HepG2 (cell line): ENCODE data around the gene SRP14. TPM values are rescaled to one million over a fixed set of nuclear protein-coding genes. Genes with fewer than 3 reads are reported as not detected.

Experiments
- CAMTA2 ChIP-seq: sonication (generic); formaldehyde crosslinking; IDR thresholded peaks from 2 replicates; pipeline ENCODE4 v1.4.0; 2020; ENCODE audit warnings: mild to moderate bottlenecking, missing genetic modification reagents, borderline replicate concordance
- CREM ChIP-seq, 2 experiments: sonication (generic) in 1 of 2; formaldehyde crosslinking in 1 of 2; IDR thresholded peaks; 2 replicates each; pipeline versions ENCODE4 v1.4.0 to v1.6.1; 2016 to 2020; ENCODE audit warnings: antibody characterized with exemption in 1 of 2, mild to moderate bottlenecking in 1 of 2, missing genetic modification reagents in 1 of 2
- HIC2 ChIP-seq: sonication (generic); formaldehyde crosslinking; IDR thresholded peaks from 2 replicates; pipeline ENCODE4 v1.9.0; 2022; ENCODE audit warnings: low read depth, missing genetic modification reagents
- HNRNPLL ChIP-seq: fragments of 200-400 bp; formaldehyde crosslinking; IDR thresholded peaks from 2 replicates; pipeline ENCODE4 v1.6.1; 2017; ENCODE audit warnings: mild to moderate bottlenecking, low read depth, low read length; ENCODE audit not compliant: poor library complexity, severe bottlenecking
- KDM2A ChIP-seq: sonication (generic); formaldehyde crosslinking; IDR thresholded peaks from 2 replicates; pipeline ENCODE4 v1.4.0; 2020; ENCODE audit warnings: low read depth, missing genetic modification reagents, borderline replicate concordance
- NFIB ChIP-seq: sonication (generic); formaldehyde crosslinking; IDR thresholded peaks from 2 replicates; pipeline ENCODE4 v1.9.0; 2021; ENCODE audit warnings: missing genetic modification reagents, mild to moderate bottlenecking, borderline replicate concordance
- SALL1 ChIP-seq: sonication (generic); formaldehyde crosslinking; IDR thresholded peaks from 2 replicates; pipeline ENCODE4 v1.8.0; 2022; ENCODE audit warnings: mild to moderate bottlenecking, missing genetic modification reagents
- SIN3A ChIP-seq: IDR thresholded peaks from 2 replicates; pipeline ENCODE4 v1.6.1; 2011; ENCODE audit warnings: low read depth, mild to moderate bottlenecking, control low read depth, low read length, borderline replicate concordance
- SIX1 ChIP-seq: sonication (generic); formaldehyde crosslinking; IDR thresholded peaks from 2 replicates; pipeline ENCODE4 v1.4.0; 2020; ENCODE audit warnings: missing genetic modification reagents, borderline replicate concordance
- ZBTB10 ChIP-seq: sonication (generic); formaldehyde crosslinking; IDR thresholded peaks from 2 replicates; pipeline ENCODE4 v1.4.0; 2020; ENCODE audit warnings: missing genetic modification reagents, borderline replicate concordance
- ZFP36 ChIP-seq: fragments of 150-350 bp; IDR thresholded peaks from 2 replicates; pipeline ENCODE4 v1.6.1; 2018; ENCODE audit warnings: borderline replicate concordance, low read length, low read depth; ENCODE audit not compliant: partially characterized antibody
- ZFYVE20 ChIP-seq: sonication (generic); formaldehyde crosslinking; IDR thresholded peaks from 2 replicates; pipeline ENCODE4 v1.8.0; 2023; ENCODE audit warnings: low read depth, mild to moderate bottlenecking, moderate library complexity, missing genetic modification reagents, borderline replicate concordance
- ZKSCAN8 ChIP-seq: IDR thresholded peaks from 2 replicates; pipeline ENCODE4 v1.6.1; 2016; ENCODE audit warnings: borderline replicate concordance, missing genetic modification reagents, missing compliant biosample characterization
- ZNF562 ChIP-seq: sonication (generic); formaldehyde crosslinking; IDR thresholded peaks from 2 replicates; pipeline ENCODE4 v1.8.0; 2022; ENCODE audit warnings: missing genetic modification reagents, borderline replicate concordance
- ZSCAN31 ChIP-seq: sonication (generic); formaldehyde crosslinking; IDR thresholded peaks from 2 replicates; pipeline ENCODE4 v1.5.0; 2020; ENCODE audit warnings: low read depth, mild to moderate bottlenecking, missing genetic modification reagents
- polyA plus RNA-seq, 8 experiments: library from polyadenylated mRNA; depleted of rRNA in 3 of 8; stranded (reverse) in 7 of 8; unstranded in 1 of 8; fragments of >200 nt; fragmentation: Illumina TruSeq in 4 of 8; extraction: Trizol in 4 of 8; gene quantifications; 2 replicates each; pipeline versions ENCODE4 v1.2.1 to v1.2.3, GENCODE V29; 2011 to 2016; ENCODE audit warnings: low read depth in 4 of 8, missing spikeins in 1 of 8, mixed read lengths in 1 of 8; ENCODE audit not compliant: insufficient read depth in 1 of 8
- total RNA-seq, 5 experiments: library from RNA; depleted of rRNA; stranded (reverse); fragments of >200 nt; fragmentation: Illumina TruSeq; extraction: Trizol; gene quantifications; 2 replicates each; pipeline ENCODE4 v1.2.3, GENCODE V29; 2016; ENCODE audit warnings: low read depth in 1 of 5
- TF ChIP-seq, protein P1 (sequence below): sonication (generic); formaldehyde crosslinking; IDR thresholded peaks from 2 replicates; pipeline ENCODE4 v1.4.0; 2020; ENCODE audit warnings: mild to moderate bottlenecking, missing genetic modification reagents, borderline replicate concordance
- TF ChIP-seq, protein P2 (sequence below): sonication (generic); formaldehyde crosslinking; IDR thresholded peaks from 2 replicates; pipeline ENCODE4 v1.8.1; 2023; ENCODE audit warnings: missing genetic modification reagents, mild to moderate bottlenecking, borderline replicate concordance
- TF ChIP-seq, protein P3 (sequence below): sonication (generic); formaldehyde crosslinking; IDR thresholded peaks from 2 replicates; pipeline ENCODE4 v1.5.1; 2020; ENCODE audit warnings: mild to moderate bottlenecking, missing genetic modification reagents, moderate library complexity
- TF ChIP-seq, protein P4 (sequence below): sonication (generic); formaldehyde crosslinking; IDR thresholded peaks from 2 replicates; pipeline ENCODE4 v1.9.0; 2022; ENCODE audit warnings: missing genetic modification reagents, mild to moderate bottlenecking, borderline replicate concordance

The SRP14 gene
- total and polyA plus RNA-seq, 2 of the 13 experiments (the other 11 are each of a cell fraction or from before 2014, with no cell fraction given): 208 to 356 TPM

- TF ChIP-seq, protein P1, sequence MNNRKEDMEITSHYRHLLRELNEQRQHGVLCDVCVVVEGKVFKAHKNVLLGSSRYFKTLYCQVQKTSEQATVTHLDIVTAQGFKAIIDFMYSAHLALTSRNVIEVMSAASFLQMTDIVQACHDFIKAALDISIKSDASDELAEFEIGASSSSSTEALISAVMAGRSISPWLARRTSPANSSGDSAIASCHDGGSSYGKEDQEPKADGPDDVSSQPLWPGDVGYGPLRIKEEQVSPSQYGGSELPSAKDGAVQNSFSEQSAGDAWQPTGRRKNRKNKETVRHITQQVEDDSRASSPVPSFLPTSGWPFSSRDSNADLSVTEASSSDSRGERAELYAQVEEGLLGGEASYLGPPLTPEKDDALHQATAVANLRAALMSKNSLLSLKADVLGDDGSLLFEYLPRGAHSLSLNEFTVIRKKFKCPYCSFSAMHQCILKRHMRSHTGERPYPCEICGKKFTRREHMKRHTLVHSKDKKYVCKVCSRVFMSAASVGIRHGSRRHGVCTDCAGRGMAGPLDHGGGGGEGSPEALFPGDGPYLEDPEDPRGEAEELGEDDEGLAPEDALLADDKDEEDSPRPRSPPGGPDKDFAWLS: no peak
- TF ChIP-seq KDM2A (CRISPR knock-in tag): no peak
- TF ChIP-seq SALL1 (CRISPR knock-in tag): no peak; the same call in 1 of the 2 replicates
- 0 out of 2 replicates have a peak, but pooled peaks have one; percentile 15 for TF ChIP-seq ZKSCAN8
- TF ChIP-seq, protein P2, sequence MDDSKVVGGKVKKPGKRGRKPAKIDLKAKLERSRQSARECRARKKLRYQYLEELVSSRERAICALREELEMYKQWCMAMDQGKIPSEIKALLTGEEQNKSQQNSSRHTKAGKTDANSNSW: no peak
- no peak for TF ChIP-seq ZFYVE20 (CRISPR knock-in tag)
- TF ChIP-seq CAMTA2 (CRISPR knock-in tag): no peak
- no peak for TF ChIP-seq ZNF562 (CRISPR knock-in tag)
- TF ChIP-seq ZBTB10 (CRISPR knock-in tag): no peak
- no peak for TF ChIP-seq HNRNPLL
- TF ChIP-seq ZFP36: no peak
- no peak for TF ChIP-seq SIX1 (CRISPR knock-in tag)
- TF ChIP-seq ZSCAN31: no peak
- no peak for TF ChIP-seq NFIB (CRISPR knock-in tag)
- TF ChIP-seq CREM (IDR thresholded peaks at IDR 0.05): peak; percentile 58
- no peak for TF ChIP-seq CREM (CRISPR knock-in tag; IDR thresholded peaks at IDR 0.05)
- no peak; the same call in 1 of the 2 replicates for TF ChIP-seq HIC2 (CRISPR knock-in tag)
- TF ChIP-seq, protein P3, sequence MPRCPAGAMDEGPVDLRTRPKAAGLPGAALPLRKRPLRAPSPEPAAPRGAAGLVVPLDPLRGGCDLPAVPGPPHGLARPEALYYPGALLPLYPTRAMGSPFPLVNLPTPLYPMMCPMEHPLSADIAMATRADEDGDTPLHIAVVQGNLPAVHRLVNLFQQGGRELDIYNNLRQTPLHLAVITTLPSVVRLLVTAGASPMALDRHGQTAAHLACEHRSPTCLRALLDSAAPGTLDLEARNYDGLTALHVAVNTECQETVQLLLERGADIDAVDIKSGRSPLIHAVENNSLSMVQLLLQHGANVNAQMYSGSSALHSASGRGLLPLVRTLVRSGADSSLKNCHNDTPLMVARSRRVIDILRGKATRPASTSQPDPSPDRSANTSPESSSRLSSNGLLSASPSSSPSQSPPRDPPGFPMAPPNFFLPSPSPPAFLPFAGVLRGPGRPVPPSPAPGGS (CRISPR knock-in tag): no peak
- TF ChIP-seq SIN3A: no peak
- TF ChIP-seq, protein P4, sequence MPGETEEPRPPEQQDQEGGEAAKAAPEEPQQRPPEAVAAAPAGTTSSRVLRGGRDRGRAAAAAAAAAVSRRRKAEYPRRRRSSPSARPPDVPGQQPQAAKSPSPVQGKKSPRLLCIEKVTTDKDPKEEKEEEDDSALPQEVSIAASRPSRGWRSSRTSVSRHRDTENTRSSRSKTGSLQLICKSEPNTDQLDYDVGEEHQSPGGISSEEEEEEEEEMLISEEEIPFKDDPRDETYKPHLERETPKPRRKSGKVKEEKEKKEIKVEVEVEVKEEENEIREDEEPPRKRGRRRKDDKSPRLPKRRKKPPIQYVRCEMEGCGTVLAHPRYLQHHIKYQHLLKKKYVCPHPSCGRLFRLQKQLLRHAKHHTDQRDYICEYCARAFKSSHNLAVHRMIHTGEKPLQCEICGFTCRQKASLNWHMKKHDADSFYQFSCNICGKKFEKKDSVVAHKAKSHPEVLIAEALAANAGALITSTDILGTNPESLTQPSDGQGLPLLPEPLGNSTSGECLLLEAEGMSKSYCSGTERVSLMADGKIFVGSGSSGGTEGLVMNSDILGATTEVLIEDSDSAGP (CRISPR knock-in tag): no peak
Observed at GRCh38 chr15:40040770-40041169, 1.8 kb upstream of the SRP14 start (continued).
